Natural killer cell treated with Interleukin-12 subunit alpha and Interleukin-12 subunit beta and Interleukin-15 and Interleukin-18, amount 100 ng/mL, for 72 hours (primary cell): ENCODE results near the gene IFI30. TPM values are rescaled to one million over a fixed set of nuclear protein-coding genes. Genes with fewer than 3 reads are reported as not detected.
"Not testable (repeated sequence)": the region's sequence is repeated elsewhere in the genome, so short reads cannot be mapped to it uniquely, and the experiment has no call there.

Experiments used
- ATAC-seq, 2 donors: fragments of 150-1000 bp; cut with Tn5 transposase in 1 of 2; sonication (Bioruptor Pico), chemical (Tn5 transposase) in 1 of 2; 2 replicates each; pipeline ENCODE4 v1.10.0; 2021
- DNase-seq: peaks from one replicate; pipeline ENCODE4 v3.0.0; 2022; ENCODE audit warnings: low spot score
- H3K27ac Mint-ChIP-seq, 2 donors: 1 replicate in 1 of 2; 2 replicates in 1 of 2; pipeline ENCODE4 v1.8.0; 2022; ENCODE audit warnings: mixed read lengths in 2 of 2, mild to moderate bottlenecking in 1 of 2, moderate library complexity in 1 of 2
- H3K27me3 Mint-ChIP-seq, 2 donors: 1 replicate in 1 of 2; 2 replicates in 1 of 2; pipeline ENCODE4 v1.8.0; 2022; ENCODE audit warnings: mixed read lengths in 2 of 2
- H3K36me3 Mint-ChIP-seq: one replicate; pipeline ENCODE4 v1.8.0; 2022; ENCODE audit warnings: mixed read lengths
- H3K4me1 Mint-ChIP-seq, 2 donors: 1 replicate in 1 of 2; 2 replicates in 1 of 2; pipeline ENCODE4 v1.8.0; 2022; ENCODE audit warnings: low read depth in 2 of 2, mixed read lengths in 2 of 2, mild to moderate bottlenecking in 1 of 2
- H3K4me3 Mint-ChIP-seq: one replicate; pipeline ENCODE4 v1.8.0; 2022; ENCODE audit warnings: mixed read lengths
- H3K9me3 Mint-ChIP-seq: 2 replicates; pipeline ENCODE4 v1.8.0; 2022; ENCODE audit warnings: mixed read lengths
- total RNA-seq, 2 donors: library from RNA; stranded (reverse); gene quantifications; one replicate each; pipeline ENCODE4 v1.2.3, GENCODE V29; 2022

The IFI30 gene
- total RNA-seq, 2 donors from 2014 or later, result 76.2 to 139 TPM

DNA sequence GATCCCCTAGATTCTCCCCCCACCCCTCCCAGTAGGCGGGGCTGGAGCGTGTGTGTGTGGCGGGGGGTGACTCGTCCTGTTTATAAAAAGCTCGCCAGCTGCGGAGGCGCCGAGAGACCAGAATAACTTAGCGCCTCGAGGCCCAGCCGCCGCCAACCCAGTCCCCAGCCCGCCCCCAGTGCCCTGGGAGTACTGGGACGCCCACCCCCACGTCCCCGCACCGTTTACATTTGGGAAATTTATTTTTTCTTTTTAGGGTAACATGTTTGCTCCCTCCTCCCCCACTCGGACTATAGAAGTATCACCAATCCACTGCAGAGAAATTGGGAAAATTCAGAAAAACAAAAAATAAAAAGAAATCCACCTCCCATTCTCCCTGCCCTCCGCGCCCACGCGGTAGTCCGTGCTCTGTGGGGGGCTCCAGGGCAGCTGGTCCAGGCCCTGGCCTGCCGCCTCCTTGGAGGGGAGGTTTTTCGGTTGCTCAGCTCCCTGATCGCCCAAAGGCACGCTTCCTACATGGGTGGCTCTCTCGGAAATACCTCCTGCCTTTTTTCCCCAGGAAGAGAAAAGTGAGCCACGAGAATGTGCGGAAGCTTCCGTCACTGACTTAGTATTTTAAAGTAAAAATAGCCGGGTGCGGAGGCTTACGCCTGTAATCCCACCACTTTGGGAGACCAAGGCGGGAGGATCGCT is 31.7 kb downstream of the IFI30 start:
- DNase-seq (no peak), ATAC-seq (no peak)
- H3K9me3 Mint-ChIP-seq, result no peaks in the 10 kb centered on the region
- peak overlapping the region in 1 of 2 donors; percentile 97 for H3K27ac Mint-ChIP-seq
- peaks cover 5 to 7% of the 10 kb centered on the region in 2 donors for H3K27me3 Mint-ChIP-seq
- H3K4me1 Mint-ChIP-seq, result peaks cover 16 to 22% of the 10 kb centered on the region in 2 donors
- H3K4me3 Mint-ChIP-seq, result peak overlapping the region; percentile 84
- no peaks in the 10 kb centered on the region for H3K36me3 Mint-ChIP-seq

DNA sequence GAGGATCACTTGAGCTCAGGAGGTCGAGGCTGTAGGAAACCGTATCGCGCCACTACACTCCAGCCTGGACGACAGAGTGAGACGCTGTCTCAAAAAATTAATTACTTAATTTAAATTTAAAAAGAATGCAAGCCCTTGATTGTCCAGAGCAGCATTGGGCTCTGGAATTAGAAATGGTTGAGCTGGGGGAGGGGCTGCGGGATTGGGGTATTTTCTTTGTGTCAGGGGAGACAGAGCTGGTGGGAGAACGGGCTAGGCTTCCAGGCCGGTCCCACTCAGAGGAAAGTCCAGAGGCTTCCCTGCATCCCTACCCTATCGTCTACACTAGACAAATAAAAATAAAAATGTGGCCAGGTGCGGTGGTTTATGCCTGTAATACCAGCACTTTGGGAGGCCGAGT is 32.4 kb downstream of the IFI30 start:
- Mint-ChIP-seq H3K4me1 (peaks cover 16 to 22% of the 10 kb centered on the region in 2 donors), H3K27ac (no peak overlapping the region), H3K4me3 (no peak overlapping the region), H3K27me3 (peaks cover 5 to 8% of the 10 kb centered on the region in 2 donors), H3K36me3 (no peaks in the 10 kb centered on the region), H3K9me3 (no peaks in the 10 kb centered on the region)
- ATAC-seq (no peak), DNase-seq (no peak)

DNA sequence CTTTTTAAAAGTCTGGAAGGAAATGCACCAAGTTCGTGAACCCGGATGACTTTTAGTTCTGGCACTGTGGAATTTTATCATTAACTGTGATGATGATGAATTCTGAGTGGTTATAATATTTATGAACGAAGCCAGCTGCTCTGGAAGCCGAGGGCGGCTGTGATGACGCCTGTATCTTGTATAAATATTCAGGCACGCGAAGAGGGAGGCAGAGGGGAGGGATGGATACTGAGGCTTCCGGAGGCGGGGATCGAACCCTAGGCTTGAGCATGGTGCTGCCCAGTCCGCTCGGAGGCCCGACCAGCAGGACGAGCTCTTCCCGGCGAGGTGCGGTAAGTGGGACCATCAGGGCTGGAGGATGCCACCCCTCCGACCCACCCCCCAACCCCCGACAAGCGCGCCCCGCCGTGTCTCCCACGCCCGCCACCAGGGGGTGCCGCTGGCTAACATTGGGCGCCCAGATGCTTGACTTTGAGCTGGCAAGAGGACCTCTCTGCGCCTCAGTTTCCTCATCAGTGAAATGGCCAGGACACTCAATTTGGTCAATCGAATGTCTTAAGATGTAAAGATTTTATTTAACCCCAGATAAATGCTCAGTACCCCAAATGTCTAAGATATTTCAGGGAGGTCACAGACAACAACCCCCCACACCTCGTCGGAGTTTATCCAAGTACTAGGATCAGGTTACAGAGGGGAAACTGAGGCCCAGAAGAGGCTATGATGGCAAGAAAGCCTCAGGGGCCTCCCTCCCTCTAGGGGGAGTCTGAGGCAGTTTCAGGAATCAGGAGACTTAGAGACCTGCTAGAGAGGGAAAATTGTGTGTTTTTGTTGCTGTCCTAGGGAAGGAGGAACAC is 34.7 kb downstream of the IFI30 start:
- Mint-ChIP-seq H3K27ac (no peak overlapping the region), H3K4me1 (peaks cover 5 to 7% of the 10 kb centered on the region in 2 donors), H3K36me3 (no peaks in the 10 kb centered on the region), H3K27me3 (peaks cover 5 to 12% of the 10 kb centered on the region in 2 donors), H3K4me3 (no peak overlapping the region), H3K9me3 (no peaks in the 10 kb centered on the region)
- no peak for ATAC-seq
- DNase-seq, result no peak

DNA sequence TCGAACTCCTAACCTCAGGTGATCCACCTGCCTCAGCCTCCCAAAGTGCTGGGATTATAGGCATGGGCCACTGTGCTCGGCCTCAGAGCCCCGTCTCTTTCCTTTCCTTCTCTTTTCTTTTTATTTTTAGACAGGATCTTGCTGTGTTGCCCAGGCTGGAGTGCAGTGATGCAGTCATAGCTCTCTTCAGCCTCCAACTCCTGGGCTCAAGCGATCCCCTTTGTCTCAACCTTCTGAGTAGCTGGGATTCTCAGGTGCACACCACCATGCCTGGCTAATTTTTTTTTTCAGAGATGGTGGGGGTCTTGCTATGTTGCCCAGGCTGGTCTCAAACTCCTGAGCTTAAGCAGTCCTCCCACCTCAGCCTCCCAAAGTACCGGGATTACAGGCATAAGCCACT is 36.3 kb downstream of the IFI30 start:
- H3K4me1 Mint-ChIP-seq, H3K36me3 Mint-ChIP-seq, ATAC-seq, H3K9me3 Mint-ChIP-seq, DNase-seq, H3K4me3 Mint-ChIP-seq, H3K27ac Mint-ChIP-seq: not testable (repeated sequence)
- H3K27me3 Mint-ChIP-seq, result peaks cover 5 to 12% of the 10 kb centered on the region in 2 donors

DNA sequence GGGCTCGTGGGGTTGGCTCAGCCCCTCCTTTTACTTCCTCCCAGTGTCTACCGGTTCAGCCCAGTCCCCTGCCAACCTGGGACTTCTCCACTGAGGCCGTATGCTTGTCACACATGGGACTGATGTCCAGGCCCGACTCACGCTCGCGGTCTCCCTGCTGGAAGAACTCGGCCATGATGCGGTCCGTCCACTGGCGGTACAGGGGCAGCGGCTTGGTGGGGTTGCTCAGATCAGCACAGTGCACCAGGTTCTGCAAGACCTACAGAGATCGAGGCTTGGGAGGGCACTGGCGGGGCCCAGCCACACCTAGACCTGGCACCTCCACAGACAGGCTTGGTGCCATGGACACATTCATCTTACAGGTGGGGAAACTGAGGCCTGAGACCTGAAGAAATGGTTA is 38.1 kb downstream of the IFI30 start:
- H3K27me3 Mint-ChIP-seq, result peaks cover 5 to 16% of the 10 kb centered on the region in 2 donors
- peak overlapping the region; percentile 11 to 68 for H3K27ac Mint-ChIP-seq
- H3K4me1 Mint-ChIP-seq, result peaks cover 0 to 3% of the 10 kb centered on the region in 2 donors
- no peak overlapping the region for H3K4me3 Mint-ChIP-seq
- DNase-seq (no peak), ATAC-seq (no peak)
- no peaks in the 10 kb centered on the region for H3K9me3 Mint-ChIP-seq
- no peaks in the 10 kb centered on the region for H3K36me3 Mint-ChIP-seq

DNA sequence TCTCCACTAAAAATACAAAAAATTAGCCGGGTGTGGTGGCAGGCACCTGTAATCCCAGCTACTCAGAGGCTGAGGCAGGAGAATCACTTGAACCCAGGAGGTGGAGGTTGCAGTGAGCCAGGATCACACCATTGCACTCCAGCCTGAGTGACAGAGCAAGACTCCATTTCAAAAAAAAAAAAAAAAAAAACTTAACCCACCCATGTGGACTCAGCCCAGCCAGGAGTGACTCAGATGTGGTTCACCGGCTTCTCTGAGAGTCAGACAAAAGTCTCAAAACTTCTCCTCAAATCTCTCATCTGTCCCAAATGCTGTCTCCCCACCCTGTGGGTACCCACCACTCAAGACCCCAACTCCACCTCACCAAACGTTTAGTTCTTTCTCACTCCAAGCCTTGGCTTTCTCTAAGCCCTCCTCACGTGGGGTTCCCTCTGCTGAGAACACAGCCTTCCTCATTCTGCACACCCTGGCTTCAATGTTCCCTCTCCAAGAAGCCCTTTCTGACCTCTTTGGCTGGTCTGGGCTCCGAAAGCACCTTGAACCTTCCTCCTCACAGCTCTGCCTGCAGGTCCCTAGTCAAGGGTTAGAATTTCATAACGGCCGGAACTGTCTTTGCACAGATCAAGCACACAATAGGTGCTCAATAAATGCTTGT is 41.3 kb downstream of the IFI30 start:
- Mint-ChIP-seq H3K9me3 (no peaks in the 10 kb centered on the region), H3K27me3 (peaks cover 8 to 12% of the 10 kb centered on the region in 2 donors), H3K27ac (no peak overlapping the region), H3K36me3 (no peaks in the 10 kb centered on the region), H3K4me3 (no peak overlapping the region), H3K4me1 (peaks cover 3 to 5% of the 10 kb centered on the region in 2 donors)
- ATAC-seq (no peak), DNase-seq (no peak)

DNA sequence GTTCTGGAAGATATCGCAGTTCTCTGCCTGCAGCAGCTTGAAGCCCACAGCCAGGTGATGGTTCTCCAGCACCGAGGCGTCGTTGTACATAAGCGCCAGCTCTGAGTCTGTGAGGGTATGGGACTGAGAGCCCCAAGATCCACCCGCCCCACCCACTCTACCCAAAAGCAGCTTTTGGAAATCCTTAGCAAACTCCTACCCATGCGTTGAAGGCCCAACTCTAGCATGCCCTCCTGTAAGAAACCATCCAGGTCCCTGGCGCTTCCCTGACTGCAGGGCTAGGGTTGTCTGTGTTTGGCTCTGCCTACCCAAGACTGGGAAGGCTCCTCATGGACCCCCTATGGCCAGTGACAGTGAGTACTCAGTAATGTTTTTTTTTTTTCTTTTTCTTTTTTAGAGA is 43.2 kb downstream of the IFI30 start:
- ATAC-seq (no peak), DNase-seq (no peak)
- no peak overlapping the region for H3K4me3 Mint-ChIP-seq
- no peak overlapping the region for H3K27ac Mint-ChIP-seq
- peaks cover 14% of the 10 kb centered on the region in 2 donors for H3K27me3 Mint-ChIP-seq
- H3K36me3 Mint-ChIP-seq, result no peaks in the 10 kb centered on the region
- peaks cover 5 to 9% of the 10 kb centered on the region in 2 donors for H3K4me1 Mint-ChIP-seq
- H3K9me3 Mint-ChIP-seq, result no peaks in the 10 kb centered on the region

DNA sequence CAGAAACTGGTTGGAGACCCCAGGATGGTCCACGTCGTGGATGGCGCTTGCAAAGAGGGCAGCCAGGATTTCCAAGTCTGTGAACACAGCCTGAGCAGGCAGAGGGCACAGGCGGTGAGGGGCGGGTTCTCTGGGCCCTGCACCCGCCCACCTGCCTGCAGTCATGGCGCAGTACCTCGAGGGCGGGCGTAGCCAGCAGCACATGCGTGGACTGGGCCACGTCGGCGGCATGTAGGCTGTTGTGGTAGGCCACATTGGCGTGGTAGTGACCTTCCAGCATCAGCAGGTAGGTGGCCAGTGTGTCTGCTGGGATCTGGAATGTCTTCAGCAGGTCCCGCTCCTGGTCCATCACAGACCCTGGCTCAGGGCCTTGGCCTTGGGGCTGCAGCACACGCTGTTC is 44.5 kb downstream of the IFI30 start:
- DNase-seq, result no peak
- Mint-ChIP-seq H3K4me3 (no peak overlapping the region), H3K9me3 (no peaks in the 10 kb centered on the region)

DNA sequence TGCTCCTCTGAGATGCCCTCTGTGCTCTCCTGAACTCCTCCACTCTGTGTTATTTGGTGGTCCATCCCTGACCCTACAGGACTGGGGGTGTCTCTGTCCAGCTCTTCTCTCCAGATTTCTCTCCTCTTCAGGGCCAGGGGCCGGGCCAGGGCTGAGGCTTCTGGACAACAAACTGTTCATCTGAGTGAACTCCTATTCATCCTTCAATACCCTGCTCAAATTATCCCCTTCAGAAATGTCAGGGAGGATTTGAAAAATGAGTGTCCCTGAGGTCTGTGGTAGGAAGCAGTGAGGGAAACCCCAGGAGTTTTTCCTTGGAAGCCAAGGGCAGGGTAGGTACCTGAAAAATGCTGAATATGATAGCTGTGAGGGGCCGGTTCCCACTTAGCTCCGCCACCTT is 45.0 kb downstream of the IFI30 start:
- Mint-ChIP-seq H3K36me3 (no peaks in the 10 kb centered on the region), H3K27ac (no peak overlapping the region), H3K4me3 (no peak overlapping the region), H3K4me1 (peaks cover 5 to 9% of the 10 kb centered on the region in 2 donors), H3K27me3 (peaks cover 14% of the 10 kb centered on the region in 2 donors), H3K9me3 (no peaks in the 10 kb centered on the region)
- DNase-seq (no peak), ATAC-seq (no peak)

More for the DNA sequence above, 44.5 kb downstream of the IFI30 start:
- peaks cover 5 to 9% of the 10 kb centered on the region in 2 donors for H3K4me1 Mint-ChIP-seq
- H3K27me3 Mint-ChIP-seq, result peaks cover 14% of the 10 kb centered on the region in 2 donors
- no peak for ATAC-seq
- H3K36me3 Mint-ChIP-seq, result no peaks in the 10 kb centered on the region
- H3K27ac Mint-ChIP-seq, result no peak overlapping the region

DNA sequence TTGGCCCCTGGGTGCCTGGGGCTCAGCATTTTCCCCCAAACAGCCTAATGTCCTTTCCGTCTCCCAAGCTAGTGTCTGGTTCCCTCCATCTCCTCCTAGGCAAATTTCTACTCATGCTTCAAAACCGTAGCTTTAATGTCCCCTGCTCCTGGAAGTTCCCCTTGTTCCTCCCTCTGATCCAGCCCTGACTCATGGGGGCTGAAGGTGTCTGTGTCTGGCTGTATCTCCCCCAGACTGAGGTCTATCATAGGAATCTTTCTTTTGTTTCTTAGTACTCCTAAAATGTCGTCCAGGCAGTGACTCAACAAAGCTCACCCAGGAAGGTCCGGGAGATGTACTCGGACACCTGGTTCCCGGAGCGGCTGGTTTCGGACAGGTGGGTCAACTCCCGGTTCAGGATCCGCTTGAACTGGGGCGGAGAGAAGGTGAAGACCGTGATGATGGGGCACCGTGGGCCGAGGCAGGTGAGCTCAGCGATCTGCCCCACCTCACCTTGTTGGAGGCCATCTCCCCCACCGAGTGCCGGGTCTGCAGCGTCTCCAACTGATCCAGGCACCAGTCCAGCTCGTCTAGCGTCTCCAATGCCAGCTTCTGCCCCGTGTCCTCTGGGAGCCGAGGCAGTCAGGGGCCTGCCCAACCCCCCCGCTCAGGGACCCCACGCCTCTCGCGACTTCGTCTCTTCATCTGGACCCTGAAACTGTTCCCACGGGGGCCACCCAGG is 46.5 kb downstream of the IFI30 start:
- Mint-ChIP-seq H3K4me1 (peaks cover 16 to 19% of the 10 kb centered on the region in 2 donors), H3K4me3 (no peak overlapping the region)

DNA sequence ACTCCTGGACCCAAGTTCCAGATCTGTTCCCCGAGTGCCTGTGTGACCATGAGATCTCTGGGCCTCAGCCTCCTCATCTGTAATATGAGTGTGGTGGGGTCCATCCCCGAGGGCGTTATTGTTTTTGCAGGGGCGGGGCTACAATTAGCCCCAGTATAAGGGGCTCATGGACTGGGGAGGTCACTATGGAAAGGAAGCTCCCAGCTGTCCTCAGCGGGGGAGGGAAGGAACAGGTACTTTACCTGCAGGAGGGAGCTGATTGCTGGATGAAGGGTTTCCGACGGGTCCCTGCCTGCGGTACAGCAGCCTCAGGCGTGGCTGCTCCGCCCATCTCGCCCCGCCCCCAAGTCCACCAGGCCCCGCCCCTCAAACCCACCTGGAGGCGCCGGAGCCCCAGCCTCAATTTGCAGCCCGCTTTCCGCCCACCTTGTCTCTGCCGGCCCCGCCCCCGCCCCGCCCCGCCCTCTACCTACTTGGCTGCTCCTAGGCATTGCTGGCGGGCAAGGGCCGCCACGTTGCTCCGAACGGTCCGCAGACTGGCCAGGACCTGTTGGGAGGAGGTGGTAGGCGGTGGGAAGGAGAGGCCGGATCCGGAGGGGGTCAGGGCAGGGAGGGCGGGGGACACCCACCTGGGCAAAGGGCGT is 47.1 kb downstream of the IFI30 start:
- H3K27me3 Mint-ChIP-seq, result peaks cover 15 to 22% of the 10 kb centered on the region in 2 donors

More for the DNA sequence above, 46.5 kb downstream of the IFI30 start:
- Mint-ChIP-seq H3K36me3 (no peaks in the 10 kb centered on the region), H3K27ac (no peak overlapping the region), H3K27me3 (peaks cover 17 to 22% of the 10 kb centered on the region in 2 donors), H3K9me3 (no peaks in the 10 kb centered on the region)
- ATAC-seq (no peak), DNase-seq (no peak)

DNA sequence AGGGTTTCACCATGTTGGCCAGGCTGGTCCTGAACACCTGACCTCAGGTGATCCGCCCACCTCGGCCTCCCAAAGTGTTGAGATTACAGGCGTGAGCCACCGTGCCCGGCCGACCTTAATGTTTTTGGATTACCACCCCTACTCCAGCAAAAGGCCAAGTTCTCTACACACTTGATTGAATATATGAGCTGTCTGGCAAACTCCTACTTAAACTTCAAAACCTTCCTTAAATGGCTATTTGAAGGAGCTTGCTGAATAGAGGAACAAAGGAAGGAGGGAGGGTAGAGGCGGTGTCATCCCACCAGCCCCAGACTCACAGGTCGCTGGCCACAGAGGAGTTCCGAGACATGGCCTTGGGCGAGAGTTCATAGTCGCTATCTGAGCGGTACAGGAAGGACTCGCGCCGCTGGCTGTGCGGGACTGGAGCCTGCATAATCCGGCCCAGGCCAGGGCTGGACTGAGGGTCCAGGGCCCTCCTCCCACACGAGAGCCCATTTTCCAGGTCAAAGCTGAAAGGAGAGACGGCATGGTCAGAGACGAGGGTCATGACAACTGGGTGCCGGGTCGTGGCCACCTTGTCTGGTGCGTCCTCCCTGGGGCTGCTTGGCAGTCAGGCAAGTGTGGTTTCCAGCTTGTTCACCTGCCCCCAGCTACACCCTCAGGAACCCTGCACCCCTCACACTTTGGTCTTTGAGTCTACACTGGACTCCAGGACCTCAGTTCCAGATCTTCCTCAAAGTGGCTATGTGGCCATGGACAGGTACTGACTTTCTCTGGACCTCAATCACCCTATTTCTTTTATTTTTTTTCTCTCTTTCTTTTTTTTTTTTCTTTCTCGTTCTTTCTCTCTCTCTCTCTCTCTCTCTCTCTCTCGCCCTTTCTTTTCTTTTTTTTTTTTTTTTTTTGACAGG is 48.5 kb downstream of the IFI30 start:
- no peak overlapping the region for H3K4me3 Mint-ChIP-seq
- ATAC-seq, result no peak
- H3K27me3 Mint-ChIP-seq, result peaks cover 15 to 26% of the 10 kb centered on the region in 2 donors
- no peaks in the 10 kb centered on the region for H3K9me3 Mint-ChIP-seq
- no peaks in the 10 kb centered on the region for H3K36me3 Mint-ChIP-seq
- no peak for DNase-seq
- peaks cover 20 to 29% of the 10 kb centered on the region in 2 donors for H3K4me1 Mint-ChIP-seq
- no peak overlapping the region for H3K27ac Mint-ChIP-seq

More for the DNA sequence above, 47.1 kb downstream of the IFI30 start:
- Mint-ChIP-seq H3K4me1 (peaks cover 18 to 24% of the 10 kb centered on the region in 2 donors), H3K27ac (no peak overlapping the region), H3K9me3 (no peaks in the 10 kb centered on the region), H3K36me3 (no peaks in the 10 kb centered on the region), H3K4me3 (no peak overlapping the region)
- no peak for DNase-seq
- no peak for ATAC-seq
